Peyer's patch (tissue), 4 donors: ENCODE data around the gene CCDC15.

Experiments
- POLR2A ChIP-seq, 2 donors: fragments of 450-650 bp; IDR thresholded peaks; one replicate each; pipeline ENCODE4 v1.5.1; 2017; ENCODE audit warnings: antibody characterized with exemption in 2 of 2, mild to moderate bottlenecking in 2 of 2, moderate library complexity in 2 of 2
- TF ChIP-seq, protein P1 (sequence below), 6 experiments: fragments of 450-650 bp in 4 of 6; fragments of 200-600 bp in 2 of 6; sonication (generic) in 1 of 6; IDR thresholded peaks; one replicate each; pipeline ENCODE4 v1.5.1; 2017 to 2019; ENCODE audit warnings: antibody characterized with exemption in 6 of 6, mild to moderate bottlenecking in 3 of 6, moderate library complexity in 1 of 6

DNA sequence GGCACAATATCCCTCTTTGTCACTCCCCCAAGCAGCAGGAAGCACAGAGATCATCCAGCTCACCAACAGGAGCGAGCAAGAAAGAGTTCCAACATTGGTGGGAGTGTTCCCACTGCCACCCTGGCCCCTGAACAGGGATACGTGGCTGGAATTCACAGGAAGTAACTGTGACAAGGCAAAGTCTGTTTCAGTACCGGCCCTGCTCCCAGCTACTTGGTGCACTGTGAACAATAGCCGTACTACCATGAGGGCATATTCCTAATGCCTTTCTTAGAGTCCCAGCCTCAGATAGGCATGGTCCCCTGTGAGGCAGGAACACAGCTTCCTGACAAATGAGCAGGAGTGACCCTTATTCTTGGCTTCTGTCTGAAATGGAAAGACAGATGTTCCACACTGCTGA is 107.3 kb downstream of the CCDC15 start:
- TF ChIP-seq POLR2A (IDR thresholded peaks at IDR 0.05) = no peak
- TF ChIP-seq, protein P1, sequence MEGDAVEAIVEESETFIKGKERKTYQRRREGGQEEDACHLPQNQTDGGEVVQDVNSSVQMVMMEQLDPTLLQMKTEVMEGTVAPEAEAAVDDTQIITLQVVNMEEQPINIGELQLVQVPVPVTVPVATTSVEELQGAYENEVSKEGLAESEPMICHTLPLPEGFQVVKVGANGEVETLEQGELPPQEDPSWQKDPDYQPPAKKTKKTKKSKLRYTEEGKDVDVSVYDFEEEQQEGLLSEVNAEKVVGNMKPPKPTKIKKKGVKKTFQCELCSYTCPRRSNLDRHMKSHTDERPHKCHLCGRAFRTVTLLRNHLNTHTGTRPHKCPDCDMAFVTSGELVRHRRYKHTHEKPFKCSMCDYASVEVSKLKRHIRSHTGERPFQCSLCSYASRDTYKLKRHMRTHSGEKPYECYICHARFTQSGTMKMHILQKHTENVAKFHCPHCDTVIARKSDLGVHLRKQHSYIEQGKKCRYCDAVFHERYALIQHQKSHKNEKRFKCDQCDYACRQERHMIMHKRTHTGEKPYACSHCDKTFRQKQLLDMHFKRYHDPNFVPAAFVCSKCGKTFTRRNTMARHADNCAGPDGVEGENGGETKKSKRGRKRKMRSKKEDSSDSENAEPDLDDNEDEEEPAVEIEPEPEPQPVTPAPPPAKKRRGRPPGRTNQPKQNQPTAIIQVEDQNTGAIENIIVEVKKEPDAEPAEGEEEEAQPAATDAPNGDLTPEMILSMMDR (IDR thresholded peaks at IDR 0.05) = no peak
